Activated CD4-positive, alpha-beta T cell treated with anti-CD3 and anti-CD28 coated beads, Interleukin-2, amount 50 U/mL, for 24 hours (primary cell): ENCODE measurements around the gene INPP5A.
A peak's percentile ranks its signal among the peaks of the same experiment; 100 is the strongest.
"Not testable (repeated sequence)": the region's sequence is repeated elsewhere in the genome, so short reads cannot be mapped to it uniquely, and the experiment has no call there.

ENCODE experiments used
- DNase-seq, 2 donors: peaks; one replicate each; pipeline ENCODE4 v3.0.0-alpha.2; 2020; ENCODE audit warnings: low read depth in 1 of 2, low spot score in 1 of 2

The INPP5A gene

DNA sequence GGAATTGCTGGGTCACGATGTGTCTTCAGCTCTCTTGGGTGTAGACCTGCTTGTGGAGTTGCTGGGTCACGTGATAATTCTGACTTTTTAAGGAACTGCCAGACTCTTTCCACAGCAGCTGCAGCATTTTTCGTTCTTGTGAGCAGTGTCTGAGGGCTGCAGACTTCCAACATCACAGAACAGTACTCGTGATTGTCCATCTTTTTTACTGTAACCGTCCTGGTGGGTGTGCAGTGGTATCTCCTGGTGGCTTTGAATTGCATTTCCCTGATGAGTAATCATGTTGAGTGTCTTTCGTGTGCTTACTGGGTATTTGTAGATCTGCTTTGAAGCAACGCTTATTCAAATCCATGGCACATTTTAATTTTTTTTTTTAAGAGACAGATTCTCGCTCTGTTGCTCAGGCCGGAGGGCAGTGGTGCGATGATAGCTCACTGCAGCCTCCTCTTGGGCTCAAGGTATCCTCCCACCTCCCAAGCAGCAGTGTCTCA, 22.7 kb downstream of the INPP5A start:
- DNase-seq: no peak

GRCh38 chr10:132562177-132562915, 24.8 kb downstream of the INPP5A start:
- no peak for DNase-seq

- no peak for DNase-seq
These were observed 25.4 kb downstream of the INPP5A start for GRCh38 chr10:132562916-132563456.

DNA sequence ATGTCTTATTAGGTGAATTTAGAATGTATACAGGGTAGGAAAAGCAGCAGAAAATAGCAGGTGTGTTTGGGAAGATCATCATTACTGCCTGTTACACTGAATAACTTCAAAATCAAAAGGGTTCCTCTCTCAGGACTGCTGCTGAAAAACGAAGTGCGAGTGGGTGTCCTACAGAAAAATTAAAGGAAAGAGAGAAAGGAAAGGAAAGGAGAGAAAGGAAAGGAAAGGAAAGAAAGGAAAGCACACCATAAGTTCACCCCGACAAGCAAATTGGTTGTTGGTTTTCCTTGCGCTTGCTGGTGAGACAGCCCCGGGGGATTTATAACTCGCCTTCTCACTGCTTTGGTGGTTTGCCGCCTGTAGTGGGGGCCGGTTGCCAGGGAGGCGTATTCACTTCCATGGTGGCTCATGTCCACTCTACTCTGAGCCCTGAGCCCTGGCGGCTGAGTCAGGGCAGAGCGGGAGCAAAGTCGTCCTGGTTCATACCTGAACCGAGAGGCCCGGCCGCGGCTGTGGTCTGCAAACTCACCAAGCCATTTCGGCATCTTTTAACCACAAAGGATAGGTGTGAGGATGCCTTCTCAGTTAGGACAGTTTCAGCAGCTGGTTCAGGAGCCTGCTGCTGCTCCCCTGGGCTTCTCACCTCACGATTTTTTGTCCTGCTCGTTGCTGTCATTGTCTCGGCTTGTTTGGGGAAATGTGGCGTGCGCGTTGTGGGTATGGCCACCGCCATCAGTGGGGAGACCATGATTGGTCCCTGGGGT, 26.1 kb downstream of the INPP5A start:
- no peak for DNase-seq

DNA sequence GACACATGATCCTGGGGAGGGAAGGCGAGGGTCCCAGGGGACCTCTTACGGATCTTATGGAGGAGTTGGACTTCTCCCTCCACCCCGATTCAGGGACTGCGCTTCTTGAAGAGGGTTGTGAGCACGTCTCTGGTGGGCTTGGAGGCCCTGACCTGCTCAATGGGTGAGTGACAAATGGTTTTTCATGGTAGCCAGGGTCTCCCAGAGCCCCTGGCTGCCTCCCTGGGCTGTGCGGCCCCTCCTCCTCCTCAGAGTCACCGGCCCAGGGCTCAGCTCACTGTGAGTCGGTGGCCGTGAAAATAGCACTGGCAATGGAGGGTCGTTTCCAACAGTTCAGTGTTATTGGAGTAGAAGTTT, 26.6 kb downstream of the INPP5A start:
- no peak for DNase-seq

DNA sequence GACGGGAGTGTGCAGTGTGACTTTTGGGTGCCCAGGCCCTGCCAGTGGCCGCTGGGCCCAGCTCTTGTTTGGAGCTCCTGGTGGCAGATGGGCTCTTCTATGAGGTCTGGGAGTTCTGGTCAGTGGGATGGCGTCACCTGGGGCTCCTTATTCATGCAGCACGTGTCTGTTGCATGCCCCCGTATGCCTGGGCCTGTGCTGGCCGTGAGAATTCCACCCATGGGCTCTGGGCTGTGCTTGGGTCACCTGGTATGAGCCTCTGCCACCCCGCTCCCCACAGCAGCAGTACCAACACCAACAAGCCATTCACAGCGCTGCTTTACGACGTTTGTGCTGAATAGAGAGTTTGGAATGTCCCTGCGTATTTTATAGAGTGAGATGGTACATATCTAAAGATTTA, 27.1 kb downstream of the INPP5A start:
- DNase-seq: no peak

DNA sequence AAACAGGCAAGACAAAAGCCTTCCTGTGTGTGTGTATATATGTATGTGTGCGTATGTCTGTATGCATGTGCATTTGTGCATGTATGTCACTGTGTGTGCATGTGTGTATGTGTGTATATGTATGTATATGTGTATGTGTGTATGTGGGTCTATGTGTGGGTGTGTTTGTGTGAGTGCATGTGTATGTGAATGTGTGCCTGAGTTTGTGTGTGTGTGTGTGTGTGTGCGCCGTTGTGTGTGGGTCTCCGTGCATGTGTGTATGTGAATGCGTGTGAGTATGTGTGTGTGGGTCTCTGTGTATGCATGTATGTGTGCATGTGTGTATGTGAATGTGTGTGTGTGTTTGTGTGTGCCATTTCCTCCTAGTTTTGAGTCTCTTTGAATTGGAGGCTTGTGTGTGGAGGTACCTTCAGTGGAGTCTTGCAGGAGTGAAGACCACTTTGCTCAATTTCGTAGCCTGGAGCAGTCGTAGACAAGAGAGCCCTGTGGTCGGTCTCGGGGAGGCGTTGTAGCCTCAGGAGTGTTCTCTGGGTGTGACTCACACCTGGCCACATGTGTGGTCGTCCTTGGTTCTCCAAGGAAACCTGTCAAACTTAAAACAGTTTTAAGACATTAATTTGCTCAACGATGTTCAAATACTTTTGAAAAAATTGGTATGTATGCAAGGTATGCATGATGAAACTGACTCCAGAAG, 28.1 kb downstream of the INPP5A start:
- DNase-seq: no peak

DNA sequence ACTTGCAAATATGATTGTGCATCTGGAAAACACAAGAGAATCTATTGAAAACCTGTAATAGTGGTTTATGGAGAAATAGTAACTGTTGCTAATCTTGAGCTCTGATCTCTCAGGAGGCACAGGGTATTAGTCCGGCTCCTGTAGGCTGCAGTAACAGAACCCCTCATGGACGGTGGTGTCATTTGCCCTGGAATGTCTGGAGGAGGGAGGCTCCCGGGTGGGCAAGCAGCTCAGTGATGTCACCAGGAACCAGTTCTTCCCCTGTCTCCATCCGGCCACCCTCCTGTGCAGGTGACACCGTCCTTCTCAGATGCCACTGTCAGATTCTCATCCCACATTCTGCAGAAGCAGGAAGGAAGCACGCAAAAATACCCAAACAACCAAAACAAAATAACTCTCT, 29.3 kb downstream of the INPP5A start:
- DNase-seq: no peak

DNA sequence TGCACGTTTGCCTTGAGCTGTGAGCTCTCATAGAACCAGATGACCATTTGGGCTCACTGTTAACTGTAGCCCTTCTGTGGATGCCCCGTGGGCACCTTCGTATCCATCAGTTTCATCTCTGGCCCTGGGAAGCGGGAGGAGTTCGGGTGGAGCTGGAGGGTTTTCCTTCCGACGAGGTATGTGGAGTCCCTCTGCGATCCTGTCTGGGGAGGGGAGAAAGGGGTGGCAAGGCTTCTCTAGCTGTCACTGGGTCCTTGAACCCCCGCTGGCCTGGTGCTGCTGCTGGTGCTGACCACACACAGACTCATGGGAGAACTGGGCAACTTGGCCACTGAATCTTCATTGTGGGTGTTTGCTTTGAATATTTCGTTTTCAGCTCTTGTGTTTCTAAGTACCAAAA, 32.7 kb downstream of the INPP5A start:
- no peak for DNase-seq

GRCh38 chr10:132570771-132571649, 33.4 kb downstream of the INPP5A start:
- DNase-seq: no peak

DNA sequence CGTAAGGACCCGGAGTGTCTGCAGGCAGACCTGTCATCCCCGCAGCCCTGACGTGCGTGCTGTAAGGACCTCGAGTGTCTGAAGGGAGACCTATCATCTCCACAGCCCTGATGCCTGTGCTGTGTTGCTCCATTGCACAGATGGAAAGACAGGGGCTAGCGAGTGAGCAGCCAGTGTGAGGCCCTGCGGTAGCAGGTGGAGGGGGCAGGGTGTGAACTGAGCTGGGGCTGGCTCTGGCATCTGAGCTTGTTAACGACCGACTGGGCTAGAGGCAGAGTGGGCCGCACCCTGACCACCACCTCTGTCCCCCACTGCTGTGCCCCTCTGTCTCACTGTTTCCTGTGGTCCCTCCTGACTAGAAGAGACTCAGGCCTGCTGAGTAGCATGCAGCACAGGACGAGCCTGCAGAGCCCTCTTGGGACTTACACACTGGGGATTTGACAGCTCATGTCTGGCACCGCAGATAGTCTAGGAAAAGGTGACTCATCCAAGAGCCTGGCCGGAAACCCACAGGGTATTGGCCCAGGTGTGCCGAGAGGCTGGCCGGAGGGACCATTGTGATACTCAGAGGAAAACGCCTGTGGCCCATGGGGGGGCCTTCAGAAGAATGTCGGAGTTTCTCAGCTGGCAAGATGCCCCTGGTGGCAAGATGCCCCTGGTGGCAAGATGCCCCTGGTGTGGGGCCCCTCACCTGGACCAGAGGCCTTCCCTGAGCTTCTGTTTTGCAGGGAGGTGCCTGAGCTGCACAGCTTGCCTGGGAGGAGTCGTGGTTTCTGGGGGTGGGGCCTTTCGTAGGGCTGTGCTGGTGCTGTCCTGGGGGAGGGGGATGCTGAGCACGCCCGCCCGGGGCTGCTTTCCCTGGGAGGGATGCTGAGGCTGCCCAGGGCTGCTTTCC, 34.3 kb downstream of the INPP5A start:
- peak in 1 of 2 donors; percentile 55 for DNase-seq

- no peak for DNase-seq
These were observed 35.0 kb downstream of the INPP5A start for GRCh38 chr10:132572545-132572937.

DNA sequence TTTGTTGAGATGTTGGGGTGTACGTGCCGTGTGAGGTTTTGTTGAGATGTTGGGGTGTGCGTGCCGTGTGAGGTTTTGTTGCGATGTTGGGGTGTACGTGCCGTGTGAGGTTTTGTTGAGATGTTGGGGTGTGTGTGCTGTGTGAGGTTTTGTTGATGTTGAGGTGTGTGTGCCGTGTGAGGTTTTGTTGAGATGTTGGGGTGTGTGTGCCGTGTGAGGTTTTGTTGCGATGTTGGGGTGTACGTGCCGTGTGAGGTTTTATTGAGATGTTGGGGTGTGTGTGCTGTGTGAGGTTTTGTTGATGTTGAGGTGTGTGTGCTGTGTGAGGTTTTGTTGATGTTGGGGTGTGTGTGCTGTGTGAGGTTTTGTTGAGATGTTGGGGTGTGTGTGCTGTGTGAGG, 35.4 kb downstream of the INPP5A start:
- DNase-seq: not testable (repeated sequence)

DNA sequence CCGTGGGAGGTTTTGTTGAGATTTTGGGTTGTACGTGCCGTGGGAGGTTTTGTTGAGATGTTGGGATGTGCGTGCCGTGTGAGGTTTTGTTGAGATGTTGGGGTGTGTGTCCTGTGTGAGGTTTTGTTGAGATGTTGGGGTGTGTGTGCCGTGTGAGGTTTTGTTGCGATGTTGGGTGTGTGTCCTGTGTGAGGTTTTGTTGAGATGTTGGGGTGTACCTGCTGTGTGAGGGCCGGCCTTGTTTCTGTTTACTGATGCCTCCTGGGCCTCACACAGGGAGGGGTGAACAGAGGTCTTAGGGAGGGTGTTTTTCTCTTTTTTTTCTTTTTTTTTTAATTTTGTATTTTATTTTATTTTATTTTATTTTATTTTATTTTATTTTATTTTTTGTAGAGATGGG, 36.7 kb downstream of the INPP5A start:
- DNase-seq: no peak

GRCh38 chr10:132574783-132575319, 37.3 kb downstream of the INPP5A start:
- no peak for DNase-seq

DNA sequence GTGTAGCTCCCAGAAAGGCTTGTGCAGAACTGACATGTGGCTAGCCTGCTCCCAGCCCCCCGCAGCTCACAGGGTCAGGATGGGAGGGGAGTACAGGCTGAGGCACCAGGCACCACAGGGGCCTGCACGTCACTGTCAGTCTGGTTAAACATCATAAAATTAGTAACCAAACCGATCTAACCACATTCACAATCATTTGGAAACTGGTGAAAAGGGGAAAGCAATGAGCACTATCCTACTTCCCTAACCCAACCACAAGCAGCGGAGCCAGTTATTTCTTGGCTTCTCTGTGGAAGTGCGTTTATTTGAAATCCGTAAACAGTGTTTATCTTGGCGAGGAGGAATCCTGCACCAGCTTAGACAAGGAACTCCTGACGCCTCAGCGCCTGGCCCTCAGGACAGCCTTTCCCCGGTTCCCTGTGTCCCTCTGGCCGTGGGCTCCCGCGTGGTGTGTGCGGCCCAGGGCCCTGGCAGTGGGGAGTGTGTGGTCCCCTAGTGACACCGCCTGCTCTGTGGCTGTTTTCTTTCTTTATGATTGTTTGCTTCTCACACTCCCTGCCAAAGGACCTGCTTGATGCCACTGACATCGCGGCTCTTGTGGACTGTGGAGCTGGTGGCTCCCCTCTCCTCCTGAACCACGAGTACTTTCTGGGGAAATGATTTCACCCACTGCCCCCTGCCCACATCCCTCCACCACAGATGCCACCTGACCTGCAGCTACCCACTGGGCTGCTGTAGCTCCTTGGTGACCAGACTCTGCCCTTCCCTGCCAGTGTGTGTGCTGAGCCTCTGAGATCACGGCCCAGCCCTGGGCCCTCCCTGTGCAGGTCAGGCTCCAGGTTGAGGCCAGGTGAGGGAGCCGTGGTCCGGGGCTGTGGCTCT, 38.0 kb downstream of the INPP5A start:
- DNase-seq: no peak

DNA sequence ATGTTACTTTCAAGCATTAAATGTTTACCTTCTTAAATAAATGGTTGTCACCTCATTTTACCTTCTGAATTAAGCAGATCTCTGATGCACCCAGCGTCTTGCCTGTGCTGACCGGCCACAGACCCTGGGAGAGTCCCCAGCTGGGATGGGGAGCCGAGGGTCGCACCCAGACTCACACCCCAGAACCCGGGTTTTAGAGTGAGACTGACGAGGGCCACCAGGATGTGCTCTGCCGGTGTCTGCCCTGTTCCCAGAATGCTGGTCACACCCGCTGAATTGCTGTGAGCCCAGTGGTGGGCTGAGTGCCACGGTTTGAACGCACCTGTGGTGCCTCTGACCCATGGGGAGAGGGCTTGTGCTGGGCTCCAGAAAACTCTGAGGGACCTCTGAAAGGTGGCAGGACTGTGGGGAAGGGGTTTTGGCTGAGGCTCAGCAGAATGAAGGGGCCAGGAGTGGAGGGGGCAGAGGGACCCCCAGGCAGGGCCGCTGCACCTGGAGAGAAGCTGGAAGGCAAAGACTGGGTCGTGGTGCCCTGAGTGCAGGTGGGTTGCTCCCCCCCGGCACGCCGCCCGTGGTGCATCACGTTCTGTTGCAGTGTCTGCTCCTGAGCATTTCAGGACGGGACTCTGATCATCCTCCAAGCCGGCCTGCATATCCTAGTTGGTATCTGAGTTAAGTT, 39.2 kb downstream of the INPP5A start:
- no peak for DNase-seq
